ENCODE measurements around the gene TNKS2. TPM values are rescaled to one million over a fixed set of nuclear protein-coding genes. Genes with fewer than 3 reads are reported as not detected.
"Not testable (repeated sequence)": the region's sequence is repeated elsewhere in the genome, so short reads cannot be mapped to it uniquely, and the experiment has no call there.

The TNKS2 gene
- total and polyA plus RNA-seq, 3 donors from 2014 or later, result 23.4 to 36.1 (median 31.3) TPM

GRCh38 chr10:91800756-91801155, 2.5 kb downstream of the TNKS2 start:
- no peak overlapping the region for H3K27ac ChIP-seq
- no peaks in the 10 kb centered on the region for H3K27me3 ChIP-seq
- no peak overlapping the region for H3K4me3 ChIP-seq
- intact Hi-C loops (cut with DNase I; ENCODE audit: low total_unique reads), result no loop called here
- H3K36me3 ChIP-seq (ENCODE audit: low read depth, missing control alignments), result no peaks in the 10 kb centered on the region
- no peak for DNase-seq
- TF ChIP-seq CTCF (IDR thresholded peaks at IDR 0.05), result no peak
- TF ChIP-seq POLR2A (IDR thresholded peaks at IDR 0.05), result no peak
- peaks cover 18% of the 10 kb centered on the region for H3K4me1 ChIP-seq
- 52 to 79% methylated on average over 1 of the region's 1 CpG for WGBS, 2 donors
- no peaks in the 10 kb centered on the region for H3K9me3 ChIP-seq

DNA sequence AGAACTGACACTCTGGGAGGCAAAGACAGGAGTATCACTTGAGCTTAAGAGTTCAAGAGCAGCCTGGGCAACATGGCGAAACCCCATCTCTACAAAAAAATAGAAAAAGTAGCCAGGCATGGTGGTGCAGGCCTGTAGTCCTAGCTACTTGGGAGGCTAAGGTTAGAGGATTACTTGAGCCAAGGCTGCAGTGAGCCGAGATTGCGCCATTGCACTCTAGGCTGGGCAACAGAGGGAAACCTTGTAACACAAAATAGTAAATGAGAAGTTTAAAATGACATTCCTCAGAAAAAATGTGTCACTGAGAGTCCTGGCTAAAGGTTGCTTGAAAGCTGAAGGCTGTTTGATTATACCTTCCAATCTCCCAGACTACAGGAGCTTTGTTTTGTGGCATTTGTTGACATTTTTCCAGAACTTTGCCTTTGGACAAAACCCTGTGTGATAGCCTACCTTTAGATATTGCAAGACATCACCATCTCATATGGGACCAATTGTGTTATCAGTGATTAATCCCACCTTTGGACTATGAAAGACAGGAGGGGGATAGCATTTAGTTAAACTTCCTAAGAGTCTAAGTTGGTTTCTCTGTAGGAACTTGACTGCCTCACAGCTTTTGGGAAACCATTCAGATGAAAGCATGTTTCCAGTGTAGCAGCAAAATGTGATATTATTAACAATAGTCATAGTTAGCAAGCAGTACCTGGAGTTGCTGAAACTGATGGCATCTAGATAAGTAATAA, 5.3 kb downstream of the TNKS2 start:
- Histone ChIP-seq H3K4me1 (peaks cover 11% of the 10 kb centered on the region), H3K27ac (no peak overlapping the region), H3K9me3 (no peaks in the 10 kb centered on the region), H3K4me3 (no peak overlapping the region), H3K27me3 (no peaks in the 10 kb centered on the region), H3K36me3 (ENCODE audit: low read depth, missing control alignments) (no peaks in the 10 kb centered on the region)
- TF ChIP-seq CTCF (IDR thresholded peaks at IDR 0.05), result no peak
- no peak for TF ChIP-seq POLR2A (IDR thresholded peaks at IDR 0.05)
- 91 to 92% methylated on average over 3 of the region's 3 CpGs for WGBS, 2 donors
- DNase-seq, result no peak
- intact Hi-C loops (cut with DNase I; ENCODE audit: low total_unique reads), result no loop called here

GRCh38 chr10:91804126-91804510, 5.9 kb downstream of the TNKS2 start:
- H3K4me1 ChIP-seq, result peaks cover 11% of the 10 kb centered on the region
- no peaks in the 10 kb centered on the region for H3K9me3 ChIP-seq
- no peak for DNase-seq
- no peak overlapping the region for H3K4me3 ChIP-seq
- H3K36me3 ChIP-seq (ENCODE audit: low read depth, missing control alignments), result no peaks in the 10 kb centered on the region
- H3K27ac ChIP-seq, result no peak overlapping the region
- no peaks in the 10 kb centered on the region for H3K27me3 ChIP-seq
- TF ChIP-seq POLR2A (IDR thresholded peaks at IDR 0.05) (no peak), CTCF (IDR thresholded peaks at IDR 0.05) (no peak)
- intact Hi-C loops (cut with DNase I; ENCODE audit: low total_unique reads), result no loop called here

DNA sequence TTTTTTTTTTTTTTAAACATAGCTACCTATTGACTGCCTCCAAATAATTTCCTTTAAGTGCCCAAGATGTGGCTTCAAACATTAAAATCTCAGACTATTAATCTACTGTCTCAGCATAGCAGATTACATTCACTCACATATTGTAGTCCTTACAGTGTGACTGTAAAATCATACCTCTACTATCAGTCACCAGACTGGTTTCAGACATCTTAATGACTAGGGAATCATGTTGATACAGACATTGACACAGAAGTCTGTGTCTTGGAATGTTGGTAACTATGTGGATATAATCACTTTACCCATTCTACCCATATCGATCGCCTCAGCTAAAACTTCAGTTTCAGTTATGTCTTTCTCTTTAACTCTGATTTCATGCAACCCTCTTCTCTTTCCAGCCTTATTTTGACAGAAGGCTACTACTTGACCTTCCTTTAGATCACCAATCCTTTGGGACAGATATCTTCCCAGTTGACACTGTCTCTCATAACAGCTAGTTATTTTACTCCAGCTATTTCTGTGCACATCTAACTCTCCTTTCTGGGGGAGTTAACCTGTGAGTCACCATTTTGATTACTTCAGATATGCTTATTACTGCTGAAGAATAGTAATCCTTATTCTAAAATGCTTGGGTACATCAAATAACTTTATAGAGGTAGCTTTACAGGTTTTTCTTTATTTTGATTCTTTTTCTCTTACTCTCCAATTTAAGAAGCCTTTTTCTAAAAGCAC, 7.0 kb downstream of the TNKS2 start:
- no peak for DNase-seq
- H3K4me3 ChIP-seq, result no peak overlapping the region
- TF ChIP-seq CTCF (IDR thresholded peaks at IDR 0.05) (no peak), POLR2A (IDR thresholded peaks at IDR 0.05) (no peak)
- WGBS, 2 donors, result 88 to 98% methylated on average over 2 of the region's 2 CpGs
- H3K27me3 ChIP-seq, result no peaks in the 10 kb centered on the region
- no peaks in the 10 kb centered on the region for H3K9me3 ChIP-seq
- H3K27ac ChIP-seq, result no peak overlapping the region
- H3K36me3 ChIP-seq (ENCODE audit: low read depth, missing control alignments), result no peaks in the 10 kb centered on the region
- H3K4me1 ChIP-seq, result peaks cover 4% of the 10 kb centered on the region
- intact Hi-C loops (cut with DNase I; ENCODE audit: low total_unique reads), result no loop called here

- H3K4me1 ChIP-seq; intact Hi-C loops (cut with DNase I; ENCODE audit: low total_unique reads); DNase-seq; H3K27me3 ChIP-seq; H3K27ac ChIP-seq; H3K36me3 ChIP-seq (ENCODE audit: low read depth, missing control alignments); H3K4me3 ChIP-seq; H3K9me3 ChIP-seq: not testable (repeated sequence)
- 89 to 91% methylated on average over 14 of the region's 14 CpGs for WGBS, 2 donors
These were observed 9.0 kb downstream of the TNKS2 start for GRCh38 chr10:91807264-91807663.
